Stimulated activated CD8-positive, alpha-beta memory T cell treated with anti-CD3 and anti-CD28 coated beads, Interleukin-15, amount 100 ng/mL, for 4 hours (primary cell): ENCODE data around the gene ZNF384.
"Not testable (repeated sequence)": the region's sequence is repeated elsewhere in the genome, so short reads cannot be mapped to it uniquely, and the experiment has no call there.

Experiments
- DNase-seq, 2 donors: peaks; one replicate each; pipeline ENCODE4 v3.0.0-alpha.2; 2020; ENCODE audit warnings: low read depth in 2 of 2

ZNF384 gene

GRCh38 chr12:6688999-6689882 lies at the start of gene ZNF384:
TSS of gene ZNF384 (minus strand) at chr12:6689375. CDS start at chr12:6679520, 9,855 bp downstream.
- peak; percentile 93 to 94 for DNase-seq

GRCh38 chr12:6736754-6737153 lies 47.6 kb upstream of the ZNF384 start:
- DNase-seq, result no peak

DNA sequence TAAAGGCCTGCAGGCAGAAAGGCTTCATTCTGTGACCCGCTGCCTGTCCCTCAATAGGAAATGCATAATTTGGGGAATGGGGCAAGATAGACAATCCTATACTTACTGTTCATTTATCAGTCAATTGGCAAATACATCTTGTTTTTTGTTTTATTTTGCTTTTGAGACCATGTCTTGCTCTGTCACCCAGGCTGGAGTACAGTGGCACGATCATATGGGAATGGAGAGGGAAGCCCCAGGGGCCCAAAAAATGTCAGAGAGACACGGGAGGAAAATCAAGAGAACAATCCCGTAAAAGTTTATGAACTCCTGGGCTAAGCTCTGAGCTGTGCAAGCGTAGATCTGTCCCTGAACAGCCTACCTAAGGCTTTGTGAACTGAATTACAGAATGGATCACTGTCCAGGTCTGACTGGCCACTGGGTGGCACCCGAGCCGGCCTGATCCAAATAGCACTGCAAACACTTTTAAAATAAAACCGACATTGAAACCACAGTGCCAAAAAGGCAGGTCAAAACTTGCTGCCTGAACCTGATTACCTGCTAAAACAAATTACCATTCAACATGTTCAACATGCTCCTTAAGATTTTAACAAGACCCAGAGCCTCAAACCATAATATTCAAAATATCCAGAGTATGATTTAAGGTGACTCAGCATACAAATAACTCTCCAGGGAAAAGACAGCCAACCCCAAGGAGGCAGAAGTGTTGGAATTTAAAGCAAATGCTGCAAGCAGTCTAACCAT lies 46.4 kb upstream of the ZNF384 start:
- no peak for DNase-seq

DNA sequence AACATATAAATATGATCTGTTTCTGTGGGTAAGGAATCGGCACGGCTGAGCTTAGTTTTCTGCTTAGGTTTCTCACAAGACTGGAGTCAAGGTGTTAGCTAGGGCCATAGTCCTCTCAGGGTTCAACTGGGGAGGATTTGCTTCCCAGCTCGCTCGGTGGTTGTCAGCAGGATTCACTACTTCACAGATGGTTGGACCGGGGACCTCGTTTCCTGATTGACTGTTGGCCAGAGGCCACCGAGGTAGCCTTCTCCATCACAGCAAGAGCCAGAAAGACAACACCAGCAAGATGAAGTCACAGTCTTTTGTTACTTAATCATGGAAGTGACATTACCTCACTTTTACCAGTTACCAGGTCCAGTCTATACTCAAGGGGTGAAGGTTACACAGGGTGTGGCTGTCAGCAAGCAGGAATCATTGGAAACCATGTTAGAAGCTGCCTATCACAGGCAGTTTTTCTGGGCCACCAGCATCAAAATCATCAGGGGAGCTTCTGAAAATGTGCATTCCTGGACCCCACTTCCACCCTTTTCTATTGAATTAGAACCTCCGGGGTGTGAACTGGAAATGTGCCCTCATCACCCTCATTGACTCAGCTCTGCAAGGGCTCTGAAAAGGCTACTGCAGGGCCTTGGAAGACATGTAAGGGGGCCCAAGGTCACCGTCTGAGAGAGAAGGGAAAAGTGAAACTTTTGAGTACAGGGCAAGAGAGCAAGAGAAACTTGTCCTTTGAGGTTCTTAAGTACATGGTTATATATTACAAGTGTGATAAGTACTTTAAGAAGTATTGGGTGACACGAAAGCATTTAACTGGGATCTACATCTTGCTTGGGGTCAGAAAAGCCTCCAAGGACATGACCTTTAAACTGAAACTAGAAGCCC lies 45.6 kb upstream of the ZNF384 start:
- no peak for DNase-seq

- DNase-seq, result no peak
Measured at GRCh38 chr12:6730169-6730568, 41.0 kb upstream of the ZNF384 start.

DNA sequence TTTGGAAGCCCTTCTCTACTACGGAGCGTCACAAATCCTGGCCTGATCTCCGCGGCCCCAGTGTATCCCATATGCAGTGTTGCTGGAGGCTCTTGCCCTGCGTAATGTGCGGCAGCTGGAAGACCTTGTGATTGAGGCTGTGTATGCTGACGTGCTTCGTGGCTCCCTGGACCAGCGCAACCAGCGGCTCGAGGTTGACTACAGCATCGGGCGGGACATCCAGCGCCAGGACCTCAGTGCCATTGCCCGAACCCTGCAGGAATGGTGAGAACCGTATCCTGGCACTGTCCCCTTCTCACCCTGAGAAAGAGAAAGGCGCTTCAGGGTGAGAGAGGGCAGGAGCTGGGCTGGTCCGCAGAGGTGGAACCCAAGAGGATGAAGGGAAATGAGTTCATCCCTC lies 40.0 kb upstream of the ZNF384 start:
- no peak for DNase-seq

GRCh38 chr12:6725350-6725749 lies 36.2 kb upstream of the ZNF384 start:
- no peak for DNase-seq

GRCh38 chr12:6724409-6724797 lies 35.2 kb upstream of the ZNF384 start:
- DNase-seq, result no peak

DNA sequence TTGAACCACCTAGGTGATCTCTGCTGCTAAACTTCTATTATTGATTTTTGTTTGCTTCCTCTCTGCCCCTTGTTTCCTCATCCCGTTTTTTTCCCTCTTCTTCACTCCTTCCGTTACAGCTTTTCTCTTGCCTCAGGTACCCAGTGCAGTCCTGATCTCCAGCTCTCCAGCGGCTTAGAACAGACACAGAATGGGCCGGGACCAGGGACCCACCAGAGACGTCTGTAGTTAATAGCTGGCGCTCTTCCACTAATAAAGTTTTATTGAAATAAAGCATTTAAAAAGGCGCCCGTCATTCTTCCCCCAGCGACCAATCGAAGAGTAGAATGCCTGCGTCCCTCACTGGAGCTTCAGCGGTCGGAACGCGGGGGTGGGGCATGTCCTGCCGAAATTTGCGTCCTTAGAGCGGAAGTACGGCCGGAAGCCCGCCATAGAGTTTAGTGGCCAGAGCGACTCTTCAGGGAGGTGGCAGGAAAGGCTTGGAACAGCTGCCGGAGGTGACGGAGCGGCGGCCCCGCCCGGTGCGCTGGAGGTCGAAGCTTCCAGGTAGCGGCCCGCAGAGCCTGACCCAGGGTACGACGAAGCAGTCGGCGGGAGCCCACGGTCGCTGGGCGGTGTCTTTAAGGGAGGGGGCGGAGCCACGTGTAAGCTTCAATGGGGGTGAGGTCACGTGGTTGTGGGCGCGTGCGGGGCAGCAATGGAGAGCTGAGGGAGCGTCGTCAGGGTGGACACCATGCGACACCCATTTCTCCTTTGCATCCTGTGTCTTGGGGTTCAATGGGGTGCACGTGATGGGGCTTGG lies 34.6 kb upstream of the ZNF384 start, which contains the start of gene COPS7A:
TSS of gene COPS7A (plus strand) at position 440 of the 802 bp plus-strand sequence. CDS start 611 bp downstream, outside the sequence.
- DNase-seq, result peak; percentile 87 to 88

DNA sequence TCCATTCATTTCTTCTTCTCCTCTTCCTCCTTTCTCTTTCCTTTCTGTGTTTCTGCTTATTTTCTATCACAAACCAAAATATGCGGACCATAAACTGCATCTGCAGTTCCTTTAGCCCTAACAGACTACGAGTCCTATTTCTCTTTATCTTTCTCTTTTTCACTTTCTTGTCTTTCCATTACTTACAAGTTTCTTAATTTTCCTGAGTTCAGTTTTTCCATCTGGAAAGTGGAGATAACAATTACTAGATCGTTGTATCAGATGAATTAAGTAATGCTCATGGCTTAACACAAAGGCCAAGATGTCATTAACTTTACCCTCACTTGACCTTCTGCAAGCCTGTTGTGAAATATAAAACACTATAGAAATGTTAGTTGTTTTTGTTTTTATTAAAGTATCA lies 33.7 kb upstream of the ZNF384 start:
- no peak for DNase-seq

- no peak for DNase-seq
Measured at GRCh38 chr12:6716874-6717437, 27.8 kb upstream of the ZNF384 start.

DNA sequence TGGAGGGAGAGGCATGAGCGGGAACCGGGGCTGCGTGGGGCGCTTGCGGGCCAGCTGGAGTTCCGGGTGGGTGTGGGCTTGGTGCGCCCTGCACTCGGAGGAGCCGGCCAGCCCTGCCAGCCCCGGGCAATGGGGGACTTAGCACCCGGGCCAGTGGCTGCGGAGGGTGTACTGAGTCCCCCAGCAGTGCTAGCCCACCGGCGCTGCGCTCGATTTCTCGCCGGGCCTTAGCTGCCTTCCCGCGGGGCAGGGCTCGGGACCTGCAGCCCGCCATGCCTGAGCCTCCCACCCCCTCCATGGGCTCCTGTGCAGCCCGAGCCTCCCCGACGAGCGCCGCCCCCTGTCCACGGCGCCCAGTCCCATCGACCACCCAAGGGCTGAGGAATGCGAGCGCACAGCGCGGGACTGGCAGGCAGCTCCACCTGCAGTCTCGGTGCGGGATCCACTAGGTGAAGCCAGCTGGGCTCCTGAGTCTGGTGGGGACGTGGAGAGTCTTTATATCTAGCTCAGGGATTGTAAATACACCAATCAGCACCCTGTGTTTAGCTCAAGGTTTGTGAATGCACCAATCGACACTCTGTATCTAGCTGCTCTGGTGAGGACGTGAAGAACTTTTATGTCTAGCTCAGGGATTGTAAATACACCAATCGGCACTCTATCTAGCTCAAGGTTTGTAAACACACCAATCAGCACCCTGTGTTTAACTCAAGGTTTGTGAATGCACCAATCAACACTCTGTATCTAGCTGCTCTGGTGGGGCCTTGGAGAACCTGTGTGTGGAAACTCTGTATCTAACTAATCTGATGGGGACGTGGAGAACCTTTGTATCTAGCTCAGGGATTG lies 27.1 kb upstream of the ZNF384 start:
- DNase-seq, result not testable (repeated sequence)

- no peak for DNase-seq
Measured at GRCh38 chr12:6708960-6709394, 19.8 kb upstream of the ZNF384 start.

DNA sequence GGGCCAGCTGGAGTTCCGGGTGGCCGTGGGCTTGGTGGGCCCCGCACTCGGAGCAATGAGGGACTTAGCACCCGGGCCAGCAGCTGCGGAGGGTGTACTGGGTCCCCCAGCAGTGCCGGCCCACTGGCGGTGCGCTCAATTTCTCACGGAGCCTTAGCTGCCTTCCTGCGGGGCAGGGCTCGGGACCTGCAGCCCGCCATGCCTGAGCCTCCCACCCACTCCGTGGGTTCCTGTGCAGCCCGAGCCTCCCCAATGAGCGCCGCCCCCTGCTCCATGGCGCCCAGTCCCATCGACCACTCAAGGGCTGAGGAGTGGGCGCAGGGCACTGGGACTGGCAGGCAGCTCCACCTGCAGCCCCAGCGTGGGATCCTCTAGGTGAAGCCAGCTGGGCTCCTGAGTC lies 19.2 kb upstream of the ZNF384 start:
- not testable (repeated sequence) for DNase-seq

DNA sequence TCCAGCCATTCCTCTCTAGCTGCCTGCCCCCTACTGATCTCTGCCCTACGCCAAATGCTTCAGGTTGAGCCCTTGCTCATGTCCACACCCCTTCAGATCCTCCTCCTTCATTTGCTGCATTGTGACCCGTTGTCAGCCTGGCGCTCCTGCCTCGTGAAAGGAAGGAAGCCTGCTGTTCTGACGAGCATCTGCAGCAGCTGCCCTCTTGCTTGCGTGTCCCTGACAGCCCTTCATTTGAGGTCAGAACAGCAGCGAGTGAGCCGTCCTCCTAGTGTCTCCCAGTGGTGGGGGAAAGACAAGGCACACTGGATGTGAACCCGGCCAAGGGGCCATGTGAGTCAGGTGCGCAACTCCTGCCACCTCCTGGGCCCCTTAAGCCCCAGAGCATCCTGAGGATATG lies 14.5 kb upstream of the ZNF384 start:
- no peak for DNase-seq

DNA sequence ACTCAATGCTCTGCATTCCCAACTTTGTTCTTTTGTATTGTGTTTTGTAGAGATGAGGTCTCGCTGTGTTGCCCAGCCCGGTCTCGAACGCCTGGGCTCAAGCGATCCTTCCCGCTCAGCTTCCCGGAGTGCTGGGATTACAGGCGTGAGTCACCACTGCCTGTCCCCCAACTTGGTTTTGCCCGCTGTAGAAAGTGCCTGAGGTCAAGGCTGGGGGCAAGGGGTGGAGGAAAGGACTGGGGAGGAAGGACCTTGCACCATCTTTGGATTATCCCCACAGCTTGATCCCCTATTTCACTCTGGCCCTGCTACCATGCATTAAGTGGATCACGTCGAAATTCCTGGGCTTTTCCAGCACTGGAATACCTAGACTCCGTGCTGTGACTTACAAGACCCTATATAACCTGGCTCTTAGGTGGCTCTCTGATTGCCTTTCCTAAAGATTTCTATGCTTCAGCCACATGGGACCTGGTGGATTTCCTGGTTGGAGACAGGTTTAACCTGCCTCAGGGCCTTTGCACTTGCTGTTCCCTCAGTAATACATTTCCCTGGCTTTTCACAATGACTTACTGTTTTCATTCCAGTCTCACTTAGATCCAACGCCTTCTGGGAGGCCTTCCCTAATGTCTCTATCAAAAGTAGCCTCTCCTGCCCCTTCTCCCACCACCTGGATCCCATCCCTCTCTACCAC lies 12.0 kb upstream of the ZNF384 start:
- no peak for DNase-seq

DNA sequence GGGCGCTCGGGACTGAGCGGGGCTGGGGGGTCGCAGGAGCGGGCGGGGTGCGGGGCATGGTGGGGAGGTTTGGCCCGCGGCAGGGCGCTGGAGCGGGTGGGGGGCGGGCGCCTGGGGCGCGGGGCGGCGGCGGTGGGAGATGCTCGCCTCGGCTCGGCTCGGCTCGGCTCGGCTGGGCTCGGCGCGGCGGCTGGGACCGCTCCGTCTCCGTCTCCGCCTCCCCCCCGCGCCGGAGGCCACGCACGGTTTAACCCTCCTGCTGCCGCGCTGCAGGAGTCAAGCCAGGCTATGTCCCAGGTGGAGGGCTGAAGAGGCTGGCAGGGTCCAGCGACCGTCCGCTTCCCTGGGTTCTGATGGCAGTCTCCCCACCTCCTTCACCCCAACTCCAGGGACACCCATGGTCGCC lies 11.5 kb upstream of the ZNF384 start, which contains the start of gene PIANP:
TSS of gene PIANP (minus strand) at position 170 of the 406 bp plus-strand sequence. CDS start 2,754 bp downstream, outside the sequence.
- DNase-seq, result no peak

DNA sequence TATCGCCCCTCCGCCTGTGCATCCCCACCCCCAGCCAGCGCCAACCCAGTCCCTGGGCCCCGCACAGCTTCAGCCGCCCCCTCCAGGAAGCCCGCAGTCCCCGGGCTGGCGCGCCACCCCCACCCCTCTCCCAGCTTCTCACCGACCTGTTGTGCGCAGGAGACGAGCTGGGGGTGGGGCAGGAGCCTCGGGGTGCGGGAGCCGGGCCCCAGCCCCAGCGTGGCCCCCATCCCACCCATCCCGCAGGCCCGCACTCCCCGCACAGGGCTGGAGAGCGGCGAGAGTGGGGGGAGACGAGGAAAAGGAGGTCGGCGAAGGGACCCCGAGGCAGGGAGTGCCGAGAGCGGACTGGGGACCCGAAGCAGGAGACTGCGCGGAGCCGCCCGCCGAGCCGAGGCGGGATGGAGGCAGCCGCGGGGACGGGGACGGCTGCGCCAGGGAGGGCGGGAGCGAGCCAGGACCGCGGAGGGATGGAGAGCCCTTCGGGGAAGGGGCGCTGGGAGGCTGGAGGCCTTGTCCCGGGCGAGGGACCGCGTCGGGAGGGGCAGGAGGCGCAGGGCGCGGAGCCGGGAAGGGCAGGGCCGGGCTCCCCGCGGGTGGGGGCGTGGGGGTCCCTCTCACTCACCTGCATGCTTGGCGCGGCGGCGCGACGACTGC lies 10.9 kb upstream of the ZNF384 start:
- no peak for DNase-seq
